ENCODE measurements around the gene IHH.

IHH gene

GRCh38 chr2:219038600-219038999 lies 22.1 kb downstream of the IHH start:
- DNase-seq (ENCODE audit: low spot score): no peak

GRCh38 chr2:219037783-219038499 lies 22.8 kb downstream of the IHH start:
- no peak for DNase-seq (ENCODE audit: low spot score)

GRCh38 chr2:219035942-219036341 lies 24.8 kb downstream of the IHH start:
- DNase-seq (ENCODE audit: low spot score): no peak

- no peak for DNase-seq (ENCODE audit: low spot score)
Measured at GRCh38 chr2:219034823-219035222, 25.9 kb downstream of the IHH start.

GRCh38 chr2:219032051-219032745 lies 28.5 kb downstream of the IHH start:
- no peak for DNase-seq (ENCODE audit: low spot score)

GRCh38 chr2:219031005-219031738 lies 29.5 kb downstream of the IHH start:
- no peak for DNase-seq (ENCODE audit: low spot score)

GRCh38 chr2:219030177-219030940 lies 30.4 kb downstream of the IHH start:
- no peak for DNase-seq (ENCODE audit: low spot score)

GRCh38 chr2:219029829-219030165 lies 30.9 kb downstream of the IHH start:
- peak; percentile 89 for DNase-seq (ENCODE audit: low spot score)

GRCh38 chr2:219028996-219029828 lies 31.5 kb downstream of the IHH start:
- no peak for DNase-seq (ENCODE audit: low spot score)

GRCh38 chr2:219028141-219028540 lies 32.6 kb downstream of the IHH start:
- DNase-seq (ENCODE audit: low spot score): no peak

- no peak for DNase-seq (ENCODE audit: low spot score)
Measured at GRCh38 chr2:219027511-219028055, 33.1 kb downstream of the IHH start.

GRCh38 chr2:219026946-219027345 lies 33.8 kb downstream of the IHH start:
- no peak for DNase-seq (ENCODE audit: low spot score)

- DNase-seq (ENCODE audit: low spot score): no peak
Measured at GRCh38 chr2:219025637-219026585, 34.8 kb downstream of the IHH start.

GRCh38 chr2:219024059-219024458 lies 36.7 kb downstream of the IHH start:
- DNase-seq (ENCODE audit: low spot score): no peak

- DNase-seq (ENCODE audit: low spot score): no peak
Measured at GRCh38 chr2:219023045-219023605, 37.6 kb downstream of the IHH start.

- no peak for DNase-seq (ENCODE audit: low spot score)
Measured at GRCh38 chr2:219022616-219023015, 38.1 kb downstream of the IHH start.

GRCh38 chr2:219022041-219022440 lies 38.7 kb downstream of the IHH start:
- no peak for DNase-seq (ENCODE audit: low spot score)

GRCh38 chr2:219021591-219021990 lies 39.1 kb downstream of the IHH start:
- DNase-seq (ENCODE audit: low spot score): no peak

GRCh38 chr2:219020604-219021365 lies 39.9 kb downstream of the IHH start:
- DNase-seq (ENCODE audit: low spot score): no peak

All from hepatic stellate cell (primary cell).